Loucy (cell line): ENCODE data around the gene HSPE1.
"Not testable (repeated sequence)": the region's sequence is repeated elsewhere in the genome, so short reads cannot be mapped to it uniquely, and the experiment has no call there.

Source experiments
- H2AFZ ChIP-seq: fragments of 200-600 bp; sonication (generic); 2 replicates; pipeline ENCODE4 v1.6.0; 2016; ENCODE audit warnings: antibody characterized with exemption, mild to moderate bottlenecking, low read length, moderate library complexity
- H3F3A ChIP-seq: fragments of 200-600 bp; 2 replicates; pipeline ENCODE4 v1.6.0; 2016; ENCODE audit warnings: antibody characterized with exemption, low read depth, mild to moderate bottlenecking
- H3K27me3 ChIP-seq: fragments of 200-600 bp; sonication (generic); 2 replicates; pipeline ENCODE4 v1.6.1; 2014; ENCODE audit warnings: low read length, mild to moderate bottlenecking; ENCODE audit not compliant: insufficient read depth, poor library complexity, severe bottlenecking
- H3K36me3 ChIP-seq: fragments of 200-600 bp; sonication (generic); 2 replicates; pipeline ENCODE4 v1.6.1; 2016; ENCODE audit warnings: low read length; ENCODE audit not compliant: insufficient read depth
- H3K4me1 ChIP-seq: fragments of 200-600 bp; sonication (generic); 2 replicates; pipeline ENCODE4 v1.5.1; 2014; ENCODE audit warnings: low read length, mild to moderate bottlenecking; ENCODE audit not compliant: insufficient read depth, poor library complexity, severe bottlenecking
- H3K4me2 ChIP-seq: fragments of 200-600 bp; sonication (generic); 2 replicates; pipeline ENCODE4 v1.6.0; 2014; ENCODE audit warnings: antibody characterized with exemption, low read length, low read depth, mild to moderate bottlenecking; ENCODE audit not compliant: poor library complexity, severe bottlenecking
- H3K4me3 ChIP-seq: fragments of 200-600 bp; sonication (generic); 2 replicates; pipeline ENCODE4 v1.5.1; 2014; ENCODE audit warnings: low read length, mild to moderate bottlenecking, mixed read lengths; ENCODE audit not compliant: poor library complexity, severe bottlenecking
- H3K79me2 ChIP-seq: fragments of 200-600 bp; sonication (generic); 2 replicates; pipeline ENCODE4 v1.6.1; 2014; ENCODE audit warnings: low read length; ENCODE audit not compliant: insufficient read depth
- H3K9ac ChIP-seq: fragments of 200-600 bp; sonication (generic); 2 replicates; pipeline ENCODE4 v1.6.0; 2014; ENCODE audit warnings: mild to moderate bottlenecking, low read depth, low read length, moderate library complexity; ENCODE audit not compliant: poor library complexity, severe bottlenecking
- H3K9me2 ChIP-seq: fragments of 200-600 bp; sonication (generic); replicated peaks from 2 replicates; pipeline ENCODE4 v1.6.1; 2016; ENCODE audit warnings: low read depth, low read length, mixed read lengths
- H3K9me3 ChIP-seq: fragments of 200-600 bp; sonication (generic); 2 replicates; pipeline ENCODE4 v1.6.1; 2014; ENCODE audit warnings: mild to moderate bottlenecking, antibody characterized with exemption, low read length, low read depth; ENCODE audit not compliant: insufficient read depth
- H4K20me1 ChIP-seq: fragments of 200-600 bp; sonication (generic); 2 replicates; pipeline ENCODE4 v1.6.0; 2014; ENCODE audit warnings: antibody characterized with exemption, low read length, mild to moderate bottlenecking; ENCODE audit not compliant: insufficient read depth, poor library complexity, severe bottlenecking
- CTCF ChIP-seq: fragments of 200-600 bp; sonication (generic); conservative IDR thresholded peaks from 2 replicates; pipeline ENCODE4 v1.5.1; 2014; ENCODE audit warnings: mild to moderate bottlenecking, antibody characterized with exemption, low read length
- EZH2phosphoT487 ChIP-seq: fragments of 200-600 bp; IDR thresholded peaks from 2 replicates; pipeline ENCODE4 v1.6.1; 2018; ENCODE audit warnings: antibody characterized with exemption, mild to moderate bottlenecking, moderate library complexity, borderline replicate concordance

HSPE1 gene

GRCh38 chr2:197547163-197547900, 47.2 kb downstream of the HSPE1 start:
- Histone ChIP-seq H2AFZ (no peak overlapping the region), H3K9ac (no peak overlapping the region), H3K9me2 (no peaks in the 10 kb centered on the region), H3K79me2 (peaks cover 29% of the 10 kb centered on the region), H3K4me3 (no peak overlapping the region), H3K9me3 (no peaks in the 10 kb centered on the region), H3K36me3 (peaks cover 73% of the 10 kb centered on the region), H3K4me2 (no peak overlapping the region), H3F3A (no peaks in the 10 kb centered on the region), H3K4me1 (no peaks in the 10 kb centered on the region), H3K27me3 (no peaks in the 10 kb centered on the region), H4K20me1 (peaks cover 9% of the 10 kb centered on the region)
- TF ChIP-seq EZH2phosphoT487 (no peak), CTCF (no peak)

GRCh38 chr2:197548582-197548981, 48.4 kb downstream of the HSPE1 start:
- Histone ChIP-seq H4K20me1 (peaks cover 9% of the 10 kb centered on the region), H3K9me3 (no peaks in the 10 kb centered on the region), H3K79me2 (peaks cover 28% of the 10 kb centered on the region), H3K9ac (no peak overlapping the region), H3K27me3 (no peaks in the 10 kb centered on the region), H3K4me1 (no peaks in the 10 kb centered on the region), H3K4me3 (no peak overlapping the region), H3K36me3 (peaks cover 71% of the 10 kb centered on the region; the same call in 1 of the 2 replicates), H2AFZ (no peak overlapping the region), H3K9me2 (no peaks in the 10 kb centered on the region), H3F3A (no peaks in the 10 kb centered on the region), H3K4me2 (no peak overlapping the region)
- no peak for TF ChIP-seq EZH2phosphoT487

GRCh38 chr2:197551260-197551659, 51.1 kb downstream of the HSPE1 start:
- not testable (repeated sequence) for H3K9me3 ChIP-seq, H3F3A ChIP-seq, H3K9me2 ChIP-seq, H2AFZ ChIP-seq, H3K9ac ChIP-seq, H3K4me2 ChIP-seq, H3K4me3 ChIP-seq, H3K27me3 ChIP-seq, H4K20me1 ChIP-seq, H3K4me1 ChIP-seq
- Histone ChIP-seq H3K36me3 (peaks cover 75% of the 10 kb centered on the region; the same call in 1 of the 2 replicates), H3K79me2 (peaks cover 17% of the 10 kb centered on the region)
